Tibial nerve (tissue), 3 donors: ENCODE measurements around the gene CYBRD1.

Experiments used
- CTCF ChIP-seq, 5 experiments: fragments of 200-600 bp in 3 of 5; fragments of 450-650 bp in 2 of 5; sonication (generic) in 3 of 5; IDR thresholded peaks; one replicate each; pipeline ENCODE4 v1.5.1; 2016 to 2019; ENCODE audit warnings: antibody characterized with exemption in 5 of 5, mild to moderate bottlenecking in 3 of 5, moderate library complexity in 2 of 5
- POLR2A ChIP-seq, 2 donors: fragments of 450-650 bp; IDR thresholded peaks; one replicate each; pipeline ENCODE4 v1.6.1; 2017; ENCODE audit warnings: antibody characterized with exemption in 2 of 2, mild to moderate bottlenecking in 2 of 2, moderate library complexity in 2 of 2

- TF ChIP-seq CTCF (IDR thresholded peaks at IDR 0.05) = no peak
- no peak for TF ChIP-seq POLR2A (IDR thresholded peaks at IDR 0.05)
Measured at GRCh38 chr2:171487201-171487600, 35.1 kb upstream of the CYBRD1 start.
